Coronary artery (tissue), 2 donors: Measurements from ENCODE around the gene RAB42.

Experiments
- DNase-seq: peaks from one replicate; pipeline ENCODE4 v3.0.0-alpha.2; 2017; ENCODE audit warnings: low spot score
- H3K27ac ChIP-seq, 2 donors: fragments of 200-600 bp; sonication (generic); one replicate each; pipeline ENCODE4 v1.5.1; 2016 to 2019
- H3K4me3 ChIP-seq: fragments of 200-600 bp; sonication (generic); 2 replicates; pipeline ENCODE4 v1.5.1; 2016; ENCODE audit warnings: mild to moderate bottlenecking, moderate library complexity
- CTCF ChIP-seq: fragments of 200-600 bp; sonication (generic); IDR thresholded peaks from one replicate; pipeline ENCODE4 v1.5.1; 2019; ENCODE audit warnings: antibody characterized with exemption

Gene RAB42

GRCh38 chr1:28602536-28603439 lies 10.7 kb downstream of the RAB42 start:
- DNase-seq, result no peak
- peak; percentile 28 for TF ChIP-seq CTCF
- Histone ChIP-seq H3K4me3 (no peak overlapping the region), H3K27ac (peak overlapping the region; percentile 34 to 60)

GRCh38 chr1:28604411-28604810 lies 12.3 kb downstream of the RAB42 start:
- Histone ChIP-seq H3K4me3 (no peak overlapping the region), H3K27ac (no peak overlapping the region)
- no peak for TF ChIP-seq CTCF
- no peak for DNase-seq

- Histone ChIP-seq H3K4me3 (no peak overlapping the region), H3K27ac (no peak overlapping the region)
- no peak for TF ChIP-seq CTCF
- no peak for DNase-seq
Measured at GRCh38 chr1:28604962-28605361, 12.9 kb downstream of the RAB42 start.

GRCh38 chr1:28606771-28607170 lies 14.7 kb downstream of the RAB42 start:
- DNase-seq, result no peak
- H3K27ac ChIP-seq, result no peak overlapping the region
- H3K4me3 ChIP-seq, result no peak overlapping the region
- TF ChIP-seq CTCF, result no peak

- H3K27ac ChIP-seq, result no peak overlapping the region
- no peak for DNase-seq
- no peak for TF ChIP-seq CTCF
- H3K4me3 ChIP-seq, result no peak overlapping the region
Measured at GRCh38 chr1:28613175-28613574, 21.1 kb downstream of the RAB42 start.

- no peak overlapping the region for H3K4me3 ChIP-seq
- no peak for DNase-seq
- no peak for TF ChIP-seq CTCF
- no peak overlapping the region for H3K27ac ChIP-seq
Measured at GRCh38 chr1:28631713-28632112, 39.6 kb downstream of the RAB42 start.

GRCh38 chr1:28632560-28632959 lies 40.5 kb downstream of the RAB42 start:
- TF ChIP-seq CTCF, result no peak

More at GRCh38 chr1:28632560-28632959, 40.5 kb downstream of the RAB42 start:
- DNase-seq, result no peak
- no peak overlapping the region for H3K27ac ChIP-seq
- no peak overlapping the region for H3K4me3 ChIP-seq
